ENCODE results near the gene TIPARP. TPM values are rescaled to one million over a fixed set of nuclear protein-coding genes. Genes with fewer than 3 reads are reported as not detected.

TIPARP gene
- total RNA-seq, 4 donors from 2014 or later, result 41.7 to 115 (median 65.3) TPM

GRCh38 chr3:156741935-156742334 is 67.5 kb downstream of the TIPARP start:
- no peaks in the 10 kb centered on the region for H3K27me3 ChIP-seq
- no peaks in the 10 kb centered on the region for H3K4me1 ChIP-seq
- WGBS, 2 donors, result 77 to 83% methylated on average over 1 to 2 of the region's 2 CpGs
- H3K4me3 ChIP-seq, result no peak overlapping the region
- no peaks in the 10 kb centered on the region for H3K36me3 ChIP-seq
- H3K27ac ChIP-seq, result no peak overlapping the region
- no peak for TF ChIP-seq CTCF (IDR thresholded peaks at IDR 0.05)
- no peak for TF ChIP-seq POLR2A (IDR thresholded peaks at IDR 0.05)
- TF ChIP-seq EP300 (IDR thresholded peaks at IDR 0.05), result no peak
- H3K9me3 ChIP-seq, result no peaks in the 10 kb centered on the region
- no peak for DNase-seq (ENCODE audit: low spot score in 2 of 2)

GRCh38 chr3:156742401-156742800 is 68.0 kb downstream of the TIPARP start:
- no peak overlapping the region for H3K4me3 ChIP-seq
- no peak for TF ChIP-seq EP300 (IDR thresholded peaks at IDR 0.05)
- TF ChIP-seq CTCF (IDR thresholded peaks at IDR 0.05), result no peak
- TF ChIP-seq POLR2A (IDR thresholded peaks at IDR 0.05), result no peak
- H3K9me3 ChIP-seq, result no peaks in the 10 kb centered on the region
- no peaks in the 10 kb centered on the region for H3K4me1 ChIP-seq
- no peaks in the 10 kb centered on the region for H3K36me3 ChIP-seq
- no peaks in the 10 kb centered on the region for H3K27me3 ChIP-seq
- H3K27ac ChIP-seq, result no peak overlapping the region
- no peak for DNase-seq (ENCODE audit: low spot score in 2 of 2)

GRCh38 chr3:156743859-156744258 is 69.5 kb downstream of the TIPARP start:
- Histone ChIP-seq H3K36me3 (no peaks in the 10 kb centered on the region), H3K27me3 (no peaks in the 10 kb centered on the region), H3K9me3 (no peaks in the 10 kb centered on the region), H3K4me1 (no peaks in the 10 kb centered on the region), H3K4me3 (no peak overlapping the region), H3K27ac (no peak overlapping the region)
- no peak for TF ChIP-seq CTCF (IDR thresholded peaks at IDR 0.05)
- no peak for TF ChIP-seq POLR2A (IDR thresholded peaks at IDR 0.05)
- no peak for TF ChIP-seq EP300 (IDR thresholded peaks at IDR 0.05)
- WGBS, 2 donors, result 91% methylated on average over 5 of the region's 5 CpGs
- no peak for DNase-seq (ENCODE audit: low spot score in 2 of 2)

- H3K27me3 ChIP-seq, result no peaks in the 10 kb centered on the region
- no peak overlapping the region for H3K27ac ChIP-seq
- no peaks in the 10 kb centered on the region for H3K9me3 ChIP-seq
- H3K4me3 ChIP-seq, result no peak overlapping the region
- TF ChIP-seq POLR2A (IDR thresholded peaks at IDR 0.05) (no peak), CTCF (IDR thresholded peaks at IDR 0.05) (no peak), EP300 (IDR thresholded peaks at IDR 0.05) (no peak)
- WGBS, 2 donors, result 71 to 86% methylated on average over 7 of the region's 7 CpGs
- H3K4me1 ChIP-seq, result peaks cover 0 to 7% (median 0%) of the 10 kb centered on the region in 4 donors
- no peaks in the 10 kb centered on the region for H3K36me3 ChIP-seq
- no peak for DNase-seq (ENCODE audit: low spot score in 2 of 2)
Measured at GRCh38 chr3:156744631-156745030, 70.2 kb downstream of the TIPARP start.

- H3K27ac ChIP-seq, result no peak overlapping the region
- no peaks in the 10 kb centered on the region for H3K36me3 ChIP-seq
- H3K4me3 ChIP-seq, result no peak overlapping the region
- no peaks in the 10 kb centered on the region for H3K27me3 ChIP-seq
- TF ChIP-seq EP300 (IDR thresholded peaks at IDR 0.05) (no peak), POLR2A (IDR thresholded peaks at IDR 0.05) (no peak), CTCF (IDR thresholded peaks at IDR 0.05) (no peak)
- DNase-seq (ENCODE audit: low spot score in 2 of 2), result no peak
- H3K4me1 ChIP-seq, result peaks cover 0 to 11% (median 0%) of the 10 kb centered on the region in 4 donors
- WGBS, 2 donors, result 62 to 81% methylated on average over 1 of the region's 1 CpG
- no peaks in the 10 kb centered on the region for H3K9me3 ChIP-seq
Measured at GRCh38 chr3:156745766-156746165, 71.4 kb downstream of the TIPARP start.
